ENCODE measurements around the gene COQ9.

DNA sequence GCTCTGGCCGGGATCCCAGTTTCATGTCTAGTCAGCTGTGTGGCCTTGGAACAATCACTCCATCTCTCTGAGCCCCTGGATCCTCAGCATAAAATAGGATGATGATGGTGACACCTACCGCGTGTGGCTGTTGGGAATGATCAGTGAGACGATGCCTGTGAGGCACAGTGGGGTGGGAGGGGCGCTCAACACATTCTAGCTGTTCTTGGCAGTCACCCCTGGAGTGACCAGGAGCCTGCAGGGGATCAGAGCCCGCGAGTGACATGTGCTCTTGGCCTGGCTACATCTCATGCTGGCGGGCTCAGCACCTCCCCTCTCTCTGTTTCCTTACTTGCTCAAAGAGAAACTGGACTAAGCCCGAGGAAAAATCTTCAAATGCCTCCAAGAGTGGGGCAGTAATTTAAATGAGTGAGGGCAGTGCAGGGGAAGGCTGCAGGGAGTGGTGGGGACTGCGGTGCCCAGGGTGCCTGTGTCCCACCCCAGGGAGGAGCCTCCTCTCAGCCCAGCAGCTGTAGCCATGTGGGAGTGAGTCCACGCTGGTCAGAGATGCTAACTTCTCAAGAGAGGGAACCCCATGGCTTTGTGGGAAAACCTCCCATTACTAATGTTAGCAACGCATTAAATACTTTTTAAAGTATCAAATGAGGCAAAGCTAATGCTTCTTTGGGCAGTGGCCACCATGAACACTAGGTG lies 62.1 kb downstream of the COQ9 start:
- TF ChIP-seq POLR2A (IDR thresholded peaks at IDR 0.05; ENCODE audit: low read depth, low read length) (no peak), POLR2AphosphoS5 (IDR thresholded peaks at IDR 0.05; ENCODE audit: low read depth, low read length) (no peak)
